Activated naive CD4-positive, alpha-beta T cell treated with anti-CD3 and anti-CD28 coated beads, Interleukin-2, amount 50 U/mL, for 72 hours (primary cell): ENCODE data around the gene OPTC. TPM values are rescaled to one million over a fixed set of nuclear protein-coding genes. Genes with fewer than 3 reads are reported as not detected.
A peak's percentile ranks its signal among the peaks of the same experiment; 100 is the strongest.
"Not testable (repeated sequence)": the region's sequence is repeated elsewhere in the genome, so short reads cannot be mapped to it uniquely, and the experiment has no call there.

ENCODE experiments used
- ATAC-seq, 2 donors: fragments of 150-1000 bp; cut with Tn5 transposase; 2 replicates each; pipeline ENCODE4 v1.10.0; 2021; ENCODE audit warnings: mild to moderate bottlenecking in 2 of 2, moderate library complexity in 2 of 2
- DNase-seq, 2 donors: peaks; one replicate each; pipeline ENCODE4 v3.0.0; 2021 to 2022; ENCODE audit warnings: low spot score in 2 of 2
- H3K27ac Mint-ChIP-seq, 2 donors: one replicate each; pipeline ENCODE4 v1.8.0; 2022; ENCODE audit warnings: mild to moderate bottlenecking in 2 of 2, mixed read lengths in 2 of 2
- H3K36me3 Mint-ChIP-seq, 2 donors: one replicate each; pipeline ENCODE4 v1.8.0; 2022; ENCODE audit warnings: mixed read lengths in 2 of 2
- H3K9me3 Mint-ChIP-seq, 2 donors: one replicate each; pipeline ENCODE4 v1.8.0; 2022; ENCODE audit warnings: mixed read lengths in 2 of 2
- total RNA-seq, 2 donors: library from RNA; stranded (reverse); gene quantifications; one replicate each; pipeline ENCODE4 v1.2.3, GENCODE V29; 2022

Gene OPTC
- total RNA-seq, 2 donors from 2014 or later = not detected

GRCh38 chr1:203518139-203518538 lies 24.2 kb downstream of the OPTC start:
- ATAC-seq, H3K27ac Mint-ChIP-seq, H3K36me3 Mint-ChIP-seq, H3K9me3 Mint-ChIP-seq, DNase-seq: not testable (repeated sequence)

GRCh38 chr1:203518541-203518940 lies 24.6 kb downstream of the OPTC start:
- no peaks in the 10 kb centered on the region for H3K9me3 Mint-ChIP-seq
- H3K36me3 Mint-ChIP-seq = no peaks in the 10 kb centered on the region
- DNase-seq (no peak), ATAC-seq (no peak)
- no peak overlapping the region for H3K27ac Mint-ChIP-seq

GRCh38 chr1:203519053-203519840 lies 25.3 kb downstream of the OPTC start:
- no peak for DNase-seq
- Mint-ChIP-seq H3K27ac (no peak overlapping the region), H3K36me3 (no peaks in the 10 kb centered on the region), H3K9me3 (no peaks in the 10 kb centered on the region)
- no peak for ATAC-seq

- Mint-ChIP-seq H3K9me3 (no peaks in the 10 kb centered on the region), H3K36me3 (no peaks in the 10 kb centered on the region), H3K27ac (peak overlapping the region; percentile 11 to 57)
- DNase-seq (no peak), ATAC-seq (no peak)
These were observed 25.9 kb downstream of the OPTC start for GRCh38 chr1:203519896-203520295.

GRCh38 chr1:203520315-203520714 lies 26.4 kb downstream of the OPTC start:
- Mint-ChIP-seq H3K9me3 (no peaks in the 10 kb centered on the region), H3K27ac (peak overlapping the region in 1 of 2 donors; percentile 57), H3K36me3 (no peaks in the 10 kb centered on the region)
- DNase-seq (no peak), ATAC-seq (no peak)

- peak in 1 of 2 donors; percentile 28 for ATAC-seq
- H3K36me3 Mint-ChIP-seq = no peaks in the 10 kb centered on the region
These were observed 27.3 kb downstream of the OPTC start for GRCh38 chr1:203521074-203521794.

GRCh38 chr1:203521812-203522211 lies 27.9 kb downstream of the OPTC start:
- Mint-ChIP-seq H3K36me3 (no peaks in the 10 kb centered on the region), H3K27ac (peak overlapping the region in 1 of 2 donors; percentile 58), H3K9me3 (no peaks in the 10 kb centered on the region)
- DNase-seq (no peak), ATAC-seq (no peak)

More at GRCh38 chr1:203521074-203521794, 27.3 kb downstream of the OPTC start:
- Mint-ChIP-seq H3K9me3 (no peaks in the 10 kb centered on the region), H3K27ac (peak overlapping the region in 1 of 2 donors; percentile 58)
- no peak for DNase-seq

GRCh38 chr1:203522237-203522636 lies 28.3 kb downstream of the OPTC start:
- Mint-ChIP-seq H3K9me3 (no peaks in the 10 kb centered on the region), H3K27ac (peak overlapping the region in 1 of 2 donors; percentile 58), H3K36me3 (no peaks in the 10 kb centered on the region)
- DNase-seq = no peak
- ATAC-seq = no peak

- DNase-seq (no peak), ATAC-seq (no peak)
- Mint-ChIP-seq H3K9me3 (no peaks in the 10 kb centered on the region), H3K27ac (no peak overlapping the region), H3K36me3 (no peaks in the 10 kb centered on the region)
These were observed 29.7 kb downstream of the OPTC start for GRCh38 chr1:203523667-203524066.

- Mint-ChIP-seq H3K36me3 (no peaks in the 10 kb centered on the region), H3K9me3 (no peaks in the 10 kb centered on the region), H3K27ac (peak overlapping the region in 1 of 2 donors; percentile 50)
- ATAC-seq (no peak), DNase-seq (no peak)
These were observed 30.2 kb downstream of the OPTC start for GRCh38 chr1:203524152-203524551.

GRCh38 chr1:203524824-203525223 lies 30.9 kb downstream of the OPTC start:
- ATAC-seq = no peak
- DNase-seq = no peak
- no peak overlapping the region for H3K27ac Mint-ChIP-seq
- no peaks in the 10 kb centered on the region for H3K36me3 Mint-ChIP-seq
- H3K9me3 Mint-ChIP-seq = no peaks in the 10 kb centered on the region

GRCh38 chr1:203525685-203526084 lies 31.7 kb downstream of the OPTC start:
- Mint-ChIP-seq H3K27ac (no peak overlapping the region), H3K36me3 (no peaks in the 10 kb centered on the region), H3K9me3 (no peaks in the 10 kb centered on the region)
- DNase-seq (no peak), ATAC-seq (no peak)

GRCh38 chr1:203526130-203526529 lies 32.2 kb downstream of the OPTC start:
- H3K9me3 Mint-ChIP-seq = no peaks in the 10 kb centered on the region
- ATAC-seq (no peak), DNase-seq (no peak)
- H3K27ac Mint-ChIP-seq = no peak overlapping the region
- no peaks in the 10 kb centered on the region for H3K36me3 Mint-ChIP-seq

GRCh38 chr1:203526572-203526971 lies 32.6 kb downstream of the OPTC start:
- DNase-seq (no peak), ATAC-seq (no peak)
- H3K36me3 Mint-ChIP-seq = no peaks in the 10 kb centered on the region
- no peaks in the 10 kb centered on the region for H3K9me3 Mint-ChIP-seq
- no peak overlapping the region for H3K27ac Mint-ChIP-seq

GRCh38 chr1:203527013-203527412 lies 33.1 kb downstream of the OPTC start:
- H3K36me3 Mint-ChIP-seq = no peaks in the 10 kb centered on the region
- DNase-seq = no peak
- no peaks in the 10 kb centered on the region for H3K9me3 Mint-ChIP-seq
- H3K27ac Mint-ChIP-seq = no peak overlapping the region
- ATAC-seq = no peak

- DNase-seq (no peak), ATAC-seq (no peak)
- no peaks in the 10 kb centered on the region for H3K9me3 Mint-ChIP-seq
- no peaks in the 10 kb centered on the region for H3K36me3 Mint-ChIP-seq
- H3K27ac Mint-ChIP-seq = no peak overlapping the region
These were observed 34.1 kb downstream of the OPTC start for GRCh38 chr1:203528063-203528462.

GRCh38 chr1:203528976-203529835 lies 35.3 kb downstream of the OPTC start:
- ATAC-seq (no peak), DNase-seq (no peak)
- H3K9me3 Mint-ChIP-seq = no peaks in the 10 kb centered on the region
- H3K27ac Mint-ChIP-seq = peak overlapping the region; percentile 15 to 40
- no peaks in the 10 kb centered on the region for H3K36me3 Mint-ChIP-seq
